Gastroesophageal sphincter (tissue), 3 donors: ENCODE measurements around the gene PLEKHG5.

Experiments
- POLR2AphosphoS5 ChIP-seq: sonication (generic); formaldehyde crosslinking; IDR thresholded peaks from one replicate; pipeline ENCODE4 v1.6.1; 2017; ENCODE audit warnings: antibody characterized with exemption
- TF ChIP-seq, protein P1 (sequence below), 4 experiments: fragments of 200-600 bp in 2 of 4; fragments of 450-650 bp in 2 of 4; sonication (generic) in 1 of 4; IDR thresholded peaks; one replicate each; pipeline ENCODE4 v1.5.1; 2017 to 2019; ENCODE audit warnings: antibody characterized with exemption in 4 of 4, mild to moderate bottlenecking in 2 of 4, moderate library complexity in 2 of 4

DNA sequence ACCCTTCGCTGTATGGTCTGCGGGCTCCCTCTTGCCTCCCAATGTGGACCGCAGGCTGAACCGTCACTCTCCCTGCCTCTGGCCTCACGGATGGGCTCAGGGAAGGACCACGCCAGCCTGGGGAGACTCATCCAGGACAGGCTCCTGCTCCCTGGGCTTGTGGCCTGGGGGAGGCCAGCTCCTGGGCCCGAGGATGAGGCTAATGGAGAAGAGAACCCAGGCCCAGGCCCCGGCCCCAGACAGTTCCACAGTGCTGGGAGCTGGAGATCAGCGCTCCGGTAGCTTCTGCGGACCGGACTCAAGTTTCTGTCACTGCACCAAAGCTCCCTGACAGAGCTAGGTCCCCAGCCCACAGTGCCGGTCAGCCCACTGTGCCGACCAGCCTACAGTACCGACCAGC is 13.4 kb upstream of the PLEKHG5 start:
- TF ChIP-seq, protein P1, sequence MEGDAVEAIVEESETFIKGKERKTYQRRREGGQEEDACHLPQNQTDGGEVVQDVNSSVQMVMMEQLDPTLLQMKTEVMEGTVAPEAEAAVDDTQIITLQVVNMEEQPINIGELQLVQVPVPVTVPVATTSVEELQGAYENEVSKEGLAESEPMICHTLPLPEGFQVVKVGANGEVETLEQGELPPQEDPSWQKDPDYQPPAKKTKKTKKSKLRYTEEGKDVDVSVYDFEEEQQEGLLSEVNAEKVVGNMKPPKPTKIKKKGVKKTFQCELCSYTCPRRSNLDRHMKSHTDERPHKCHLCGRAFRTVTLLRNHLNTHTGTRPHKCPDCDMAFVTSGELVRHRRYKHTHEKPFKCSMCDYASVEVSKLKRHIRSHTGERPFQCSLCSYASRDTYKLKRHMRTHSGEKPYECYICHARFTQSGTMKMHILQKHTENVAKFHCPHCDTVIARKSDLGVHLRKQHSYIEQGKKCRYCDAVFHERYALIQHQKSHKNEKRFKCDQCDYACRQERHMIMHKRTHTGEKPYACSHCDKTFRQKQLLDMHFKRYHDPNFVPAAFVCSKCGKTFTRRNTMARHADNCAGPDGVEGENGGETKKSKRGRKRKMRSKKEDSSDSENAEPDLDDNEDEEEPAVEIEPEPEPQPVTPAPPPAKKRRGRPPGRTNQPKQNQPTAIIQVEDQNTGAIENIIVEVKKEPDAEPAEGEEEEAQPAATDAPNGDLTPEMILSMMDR (IDR thresholded peaks at IDR 0.05), result no peak
- no peak for TF ChIP-seq POLR2AphosphoS5
